ENCODE results near the gene VWA1. TPM values are rescaled to one million over a fixed set of nuclear protein-coding genes. Genes with fewer than 3 reads are reported as not detected.
"Not testable (repeated sequence)": the region's sequence is repeated elsewhere in the genome, so short reads cannot be mapped to it uniquely, and the experiment has no call there.

The VWA1 gene
- polyA plus RNA-seq, 1 donor: 92.3 TPM

DNA sequence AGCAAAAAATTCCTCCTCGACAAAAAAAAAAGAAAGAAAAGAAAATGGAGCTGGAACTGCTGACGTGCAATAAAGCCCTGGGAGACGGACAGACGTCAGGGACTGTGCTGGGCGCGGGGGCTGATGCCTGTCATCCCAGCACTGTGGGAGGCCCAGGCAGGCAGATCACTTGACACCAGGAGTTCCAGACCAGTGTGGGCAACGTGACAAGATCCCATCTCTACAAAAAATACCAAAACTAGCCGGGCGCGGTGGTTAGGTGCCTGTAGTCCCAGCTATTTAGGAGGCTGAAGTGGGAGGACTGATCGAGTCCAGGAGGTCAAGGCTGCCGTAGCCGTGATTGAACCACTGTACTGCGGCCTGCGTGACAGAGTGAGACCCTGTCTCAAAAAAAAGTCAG is 10.8 kb upstream of the VWA1 start:
- Histone ChIP-seq H3K27ac (ENCODE audit: low read length) (no peak overlapping the region), H3K4me3 (ENCODE audit: low read length) (no peak overlapping the region), H3K36me3 (ENCODE audit: control insufficient read depth, insufficient read depth, low read length) (no peaks in the 10 kb centered on the region), H3K27me3 (ENCODE audit: control insufficient read depth, insufficient read depth, low read length) (peaks cover 12% of the 10 kb centered on the region), H3K9me3 (ENCODE audit: control insufficient read depth, low read depth, low read length) (peaks cover 4% of the 10 kb centered on the region), H3K4me1 (ENCODE audit: control insufficient read depth, insufficient read depth, low read length) (peaks cover 13% of the 10 kb centered on the region)
- WGBS (ENCODE audit: insufficient coverage, low lambda C conversion rate): no CpG with 5 or more reads among the region's 15 CpGs
- DNase-seq: no peak

DNA sequence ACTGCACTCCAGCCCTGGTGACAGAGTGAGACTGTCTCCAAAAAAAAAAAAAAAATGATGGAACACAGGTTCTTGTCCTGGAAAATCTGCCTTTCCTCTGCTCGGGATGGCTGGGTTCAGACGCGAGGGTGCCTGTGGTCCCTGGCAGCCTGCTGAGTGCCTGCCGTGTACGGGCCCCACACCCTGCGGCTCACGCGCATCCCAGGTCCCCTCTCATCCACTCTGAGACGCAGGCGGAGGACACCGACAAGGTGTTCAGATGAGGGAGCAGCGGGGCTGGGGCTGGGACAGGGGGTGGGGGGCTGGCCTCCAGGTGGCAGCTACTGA is 10.1 kb upstream of the VWA1 start:
- no CpG with 5 or more reads among the region's 12 CpGs for WGBS (ENCODE audit: insufficient coverage, low lambda C conversion rate)
- no peak for DNase-seq
- H3K27me3 ChIP-seq (ENCODE audit: control insufficient read depth, insufficient read depth, low read length): peaks cover 10% of the 10 kb centered on the region

DNA sequence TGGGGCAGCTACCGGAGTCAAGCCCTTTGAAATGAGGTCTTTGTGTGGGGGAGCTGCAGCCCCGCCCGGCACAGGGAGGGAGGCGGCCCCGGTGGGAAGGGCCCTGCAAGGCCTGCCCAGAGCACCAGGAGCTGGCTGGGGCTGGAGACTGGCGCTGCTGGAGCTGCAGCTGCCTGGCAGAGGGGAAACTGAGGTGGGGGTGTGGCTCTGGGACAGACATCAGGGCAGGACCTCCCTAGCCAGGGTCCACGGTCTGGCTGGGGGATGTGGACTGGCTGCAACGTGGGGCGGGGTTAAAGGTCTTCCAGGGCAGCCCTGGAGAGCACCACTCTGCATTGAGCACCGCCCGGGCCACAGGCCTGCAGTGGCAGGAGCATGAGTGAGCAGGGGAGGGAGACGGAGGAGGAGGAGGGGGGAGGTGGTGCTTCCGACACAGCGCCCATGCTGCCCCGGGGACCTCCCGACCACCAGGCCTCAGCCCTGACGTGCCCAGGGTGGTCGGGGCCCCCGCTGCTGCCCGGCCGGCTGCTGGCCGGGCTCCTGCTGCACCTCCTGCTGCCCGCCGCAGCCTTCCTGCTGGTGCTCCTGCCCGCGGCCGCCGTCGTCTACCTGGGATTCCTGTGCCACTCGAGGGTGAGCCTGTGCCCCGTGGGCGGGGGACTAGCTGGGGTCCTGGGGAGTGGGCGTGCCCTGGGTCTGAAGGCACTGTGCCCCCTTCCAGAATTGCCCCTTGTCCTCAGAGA is 9.6 kb upstream of the VWA1 start:
- no peak for DNase-seq
- Histone ChIP-seq H3K27ac (ENCODE audit: low read length) (no peak overlapping the region), H3K4me1 (ENCODE audit: control insufficient read depth, insufficient read depth, low read length) (peaks cover 25% of the 10 kb centered on the region), H3K9me3 (ENCODE audit: control insufficient read depth, low read depth, low read length) (peaks cover 4% of the 10 kb centered on the region), H3K4me3 (ENCODE audit: low read length) (no peak overlapping the region), H3K36me3 (ENCODE audit: control insufficient read depth, insufficient read depth, low read length) (no peaks in the 10 kb centered on the region), H3K27me3 (ENCODE audit: control insufficient read depth, insufficient read depth, low read length) (peaks cover 7% of the 10 kb centered on the region)
- WGBS (ENCODE audit: insufficient coverage, low lambda C conversion rate): no CpG with 5 or more reads among the region's 33 CpGs

More for the DNA sequence above, 10.1 kb upstream of the VWA1 start:
- Histone ChIP-seq H3K36me3 (ENCODE audit: control insufficient read depth, insufficient read depth, low read length) (no peaks in the 10 kb centered on the region), H3K27ac (ENCODE audit: low read length) (no peak overlapping the region), H3K9me3 (ENCODE audit: control insufficient read depth, low read depth, low read length) (peaks cover 4% of the 10 kb centered on the region), H3K4me3 (ENCODE audit: low read length) (no peak overlapping the region), H3K4me1 (ENCODE audit: control insufficient read depth, insufficient read depth, low read length) (peaks cover 20% of the 10 kb centered on the region)

DNA sequence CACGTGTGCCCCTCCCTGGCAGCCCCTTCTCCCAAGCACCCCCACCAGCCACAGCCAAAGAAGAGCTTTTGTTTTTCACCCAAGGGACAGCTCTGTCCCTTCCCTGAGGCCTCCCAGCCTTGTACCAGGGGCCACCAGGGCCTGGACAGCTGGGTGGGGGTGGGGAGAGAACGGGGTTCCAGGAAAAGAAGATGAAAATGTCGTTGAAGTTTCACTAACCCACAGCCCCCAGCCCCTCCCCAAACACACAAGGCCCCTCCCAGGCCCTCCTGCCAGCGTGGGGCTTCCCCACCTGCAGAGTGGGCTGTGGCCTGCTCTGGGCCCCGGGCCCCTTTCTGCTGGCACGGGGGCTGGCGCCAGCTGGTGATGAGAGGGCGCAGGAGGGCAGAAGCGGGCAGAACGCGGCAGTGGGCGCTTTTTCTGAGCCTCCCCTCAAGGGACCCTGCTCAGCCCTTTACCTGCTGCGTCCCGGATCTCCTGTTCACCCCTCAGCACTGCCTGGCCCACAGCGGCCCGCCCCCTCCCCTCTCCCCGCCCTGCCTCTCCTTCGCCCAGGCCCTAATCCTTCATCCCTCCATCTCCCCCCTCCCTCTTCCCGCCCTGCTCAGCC is 8.9 kb upstream of the VWA1 start:
- Histone ChIP-seq H3K4me3 (ENCODE audit: low read length) (no peak overlapping the region), H3K36me3 (ENCODE audit: control insufficient read depth, insufficient read depth, low read length) (no peaks in the 10 kb centered on the region), H3K27me3 (ENCODE audit: control insufficient read depth, insufficient read depth, low read length) (peaks cover under 1% of the 10 kb centered on the region), H3K4me1 (ENCODE audit: control insufficient read depth, insufficient read depth, low read length) (peaks cover 31% of the 10 kb centered on the region), H3K27ac (ENCODE audit: low read length) (no peak overlapping the region), H3K9me3 (ENCODE audit: control insufficient read depth, low read depth, low read length) (peaks cover 4% of the 10 kb centered on the region)
- no peak for DNase-seq
- no CpG with 5 or more reads among the region's 19 CpGs for WGBS (ENCODE audit: insufficient coverage, low lambda C conversion rate)

DNA sequence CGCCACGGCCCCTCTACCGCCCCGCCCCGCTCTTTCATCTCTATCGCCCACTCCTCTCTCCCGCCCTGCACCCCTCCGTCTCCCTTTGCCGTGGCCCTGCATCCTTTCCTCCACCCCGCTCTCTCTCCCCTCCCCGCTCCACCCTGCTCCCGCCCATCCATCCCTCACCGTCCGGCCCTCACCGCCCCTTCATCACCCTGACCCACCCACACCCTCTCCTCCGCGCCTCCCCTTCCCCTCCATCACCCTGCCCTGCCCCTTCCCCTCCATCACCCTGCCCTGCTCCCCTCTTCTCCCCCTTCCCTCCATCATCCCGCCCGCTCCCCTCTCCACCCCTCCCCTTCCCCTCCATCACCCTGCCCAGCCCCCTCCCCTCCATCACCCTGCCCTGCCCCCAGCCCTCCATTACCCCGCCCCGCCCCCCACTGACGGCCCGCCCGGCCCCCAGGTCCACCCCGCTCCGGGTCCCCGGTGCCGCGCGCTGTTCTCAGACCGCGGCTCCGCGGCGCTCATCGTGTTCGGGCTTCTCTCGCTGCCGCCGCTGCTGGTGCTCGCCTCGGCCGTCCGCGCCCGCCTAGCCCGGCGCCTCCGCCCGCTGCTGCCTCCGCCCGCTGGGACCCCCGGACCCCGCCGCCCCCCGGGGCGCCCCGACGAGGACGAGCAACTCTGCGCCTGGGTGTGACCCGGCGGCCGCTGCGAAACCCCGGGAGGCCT is 8.2 kb upstream of the VWA1 start:
- peaks cover 4% of the 10 kb centered on the region for H3K9me3 ChIP-seq (ENCODE audit: control insufficient read depth, low read depth, low read length)
- H3K27me3 ChIP-seq (ENCODE audit: control insufficient read depth, insufficient read depth, low read length): no peaks in the 10 kb centered on the region
- peaks cover 38% of the 10 kb centered on the region for H3K4me1 ChIP-seq (ENCODE audit: control insufficient read depth, insufficient read depth, low read length)
- H3K4me3 ChIP-seq (ENCODE audit: low read length): no peak overlapping the region
- no peaks in the 10 kb centered on the region for H3K36me3 ChIP-seq (ENCODE audit: control insufficient read depth, insufficient read depth, low read length)
- 27% methylated on average over 3 of the region's 66 CpGs for WGBS (ENCODE audit: insufficient coverage, low lambda C conversion rate)
- peak in 1 of 2 donors; percentile 24 for DNase-seq
- H3K27ac ChIP-seq (ENCODE audit: low read length): no peak overlapping the region

DNA sequence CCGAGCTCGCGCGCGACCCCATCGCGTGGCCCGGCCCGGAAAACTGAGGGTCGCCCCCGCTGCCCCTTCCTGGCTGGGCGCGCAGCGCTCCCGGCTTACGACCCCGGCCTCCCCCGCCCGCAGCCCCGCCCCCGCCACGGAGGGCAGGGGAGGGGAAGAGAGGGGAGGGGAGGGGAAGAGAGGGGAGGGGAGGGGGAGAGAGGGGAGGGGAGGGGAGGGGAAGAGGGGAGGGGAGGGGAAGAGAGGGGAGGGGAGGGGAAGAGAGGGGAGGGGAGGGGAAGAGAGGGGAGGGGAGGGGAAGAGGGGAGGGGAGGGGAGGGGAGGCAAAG is 7.7 kb upstream of the VWA1 start:
- H3K27me3 ChIP-seq (ENCODE audit: control insufficient read depth, insufficient read depth, low read length): no peaks in the 10 kb centered on the region
- no peaks in the 10 kb centered on the region for H3K36me3 ChIP-seq (ENCODE audit: control insufficient read depth, insufficient read depth, low read length)
- no peak for DNase-seq
- H3K4me1 ChIP-seq (ENCODE audit: control insufficient read depth, insufficient read depth, low read length): peaks cover 43% of the 10 kb centered on the region
- H3K27ac ChIP-seq (ENCODE audit: low read length): no peak overlapping the region
- no peak overlapping the region for H3K4me3 ChIP-seq (ENCODE audit: low read length)
- peaks cover 4% of the 10 kb centered on the region for H3K9me3 ChIP-seq (ENCODE audit: control insufficient read depth, low read depth, low read length)
- WGBS (ENCODE audit: insufficient coverage, low lambda C conversion rate): no CpG with 5 or more reads among the region's 22 CpGs

DNA sequence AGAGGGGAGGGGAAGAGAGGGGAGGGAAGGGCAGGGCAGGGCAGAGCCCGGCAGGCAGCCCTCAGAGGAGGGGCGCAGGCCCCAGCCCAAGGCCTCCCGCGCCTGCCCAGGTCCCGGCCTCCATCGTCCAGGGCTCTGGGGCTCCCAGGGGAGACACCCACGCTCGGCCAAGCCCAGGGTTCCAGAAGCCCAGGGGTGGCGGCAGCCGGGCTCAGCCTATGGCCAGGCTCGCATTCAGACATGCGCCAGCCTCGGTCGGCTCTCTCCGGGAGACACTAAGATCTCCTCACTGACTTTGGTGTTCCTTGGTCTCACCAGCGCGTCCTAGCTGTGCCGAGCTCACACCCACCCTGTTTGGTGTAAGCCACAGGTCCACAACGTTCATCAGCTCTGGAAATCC is 7.3 kb upstream of the VWA1 start:
- no peak overlapping the region for H3K27ac ChIP-seq (ENCODE audit: low read length)
- DNase-seq: no peak
- no peak overlapping the region for H3K4me3 ChIP-seq (ENCODE audit: low read length)
- H3K27me3 ChIP-seq (ENCODE audit: control insufficient read depth, insufficient read depth, low read length): no peaks in the 10 kb centered on the region
- H3K36me3 ChIP-seq (ENCODE audit: control insufficient read depth, insufficient read depth, low read length): no peaks in the 10 kb centered on the region
- 100% methylated on average over 1 of the region's 19 CpGs for WGBS (ENCODE audit: insufficient coverage, low lambda C conversion rate)
- peaks cover 47% of the 10 kb centered on the region for H3K4me1 ChIP-seq (ENCODE audit: control insufficient read depth, insufficient read depth, low read length)
- peaks cover 4% of the 10 kb centered on the region for H3K9me3 ChIP-seq (ENCODE audit: control insufficient read depth, low read depth, low read length)

DNA sequence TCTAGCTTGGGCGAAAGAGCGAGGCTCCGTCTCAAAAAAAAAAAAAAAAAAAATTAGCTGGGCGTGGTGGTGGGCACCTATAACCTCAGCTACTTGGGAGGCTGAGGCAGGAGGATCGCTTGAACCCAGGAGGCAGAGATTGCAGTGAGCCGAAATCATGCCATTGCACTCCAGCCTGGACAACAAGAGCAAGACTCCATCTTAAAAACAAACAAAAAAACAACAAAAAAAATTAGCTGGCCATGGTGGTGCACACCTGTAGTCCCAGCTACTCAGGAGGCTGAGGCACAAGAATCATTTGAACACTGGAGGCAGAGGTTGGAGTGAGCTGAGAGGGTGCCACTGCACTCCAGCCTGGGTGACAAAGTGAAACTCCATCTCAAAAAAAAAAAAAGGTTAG is 6.5 kb upstream of the VWA1 start:
- not testable (repeated sequence) for DNase-seq; H3K36me3 ChIP-seq (ENCODE audit: control insufficient read depth, insufficient read depth, low read length); H3K4me3 ChIP-seq (ENCODE audit: low read length); H3K27ac ChIP-seq (ENCODE audit: low read length); H3K9me3 ChIP-seq (ENCODE audit: control insufficient read depth, low read depth, low read length); H3K27me3 ChIP-seq (ENCODE audit: control insufficient read depth, insufficient read depth, low read length)
- WGBS (ENCODE audit: insufficient coverage, low lambda C conversion rate): no CpG with 5 or more reads among the region's 6 CpGs
- H3K4me1 ChIP-seq (ENCODE audit: control insufficient read depth, insufficient read depth, low read length): peaks cover 55% of the 10 kb centered on the region

DNA sequence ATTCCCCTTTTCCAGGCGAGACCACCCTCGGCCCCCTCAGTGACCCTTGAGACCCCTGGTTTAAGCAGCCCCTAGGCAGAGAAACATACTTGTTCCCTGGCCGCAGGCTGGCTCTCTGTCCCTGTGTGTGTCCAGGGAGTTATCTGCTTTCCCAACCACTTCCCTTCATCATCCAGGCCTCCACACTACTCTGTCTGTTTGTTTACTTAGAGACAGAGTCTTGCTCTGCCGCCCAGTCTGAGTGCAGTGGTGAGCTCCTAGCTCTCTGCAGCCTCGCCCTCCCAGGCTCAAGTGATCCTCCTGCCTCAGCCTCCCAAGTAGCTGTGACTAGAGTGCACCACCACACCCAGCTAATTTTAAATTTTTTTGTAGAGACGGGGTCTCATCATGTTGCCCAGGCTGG is 5.8 kb upstream of the VWA1 start:
- H3K9me3 ChIP-seq (ENCODE audit: control insufficient read depth, low read depth, low read length): peaks cover 14% of the 10 kb centered on the region
- H3K27me3 ChIP-seq (ENCODE audit: control insufficient read depth, insufficient read depth, low read length): no peaks in the 10 kb centered on the region
- H3K4me3 ChIP-seq (ENCODE audit: low read length): peak overlapping the region; percentile 32
- peaks cover 62% of the 10 kb centered on the region for H3K4me1 ChIP-seq (ENCODE audit: control insufficient read depth, insufficient read depth, low read length)
- H3K36me3 ChIP-seq (ENCODE audit: control insufficient read depth, insufficient read depth, low read length): no peaks in the 10 kb centered on the region
- peak in 1 of 2 donors; percentile 32 for DNase-seq
- WGBS (ENCODE audit: insufficient coverage, low lambda C conversion rate): no CpG with 5 or more reads among the region's 6 CpGs
- peak overlapping the region; percentile 91 for H3K27ac ChIP-seq (ENCODE audit: low read length)

DNA sequence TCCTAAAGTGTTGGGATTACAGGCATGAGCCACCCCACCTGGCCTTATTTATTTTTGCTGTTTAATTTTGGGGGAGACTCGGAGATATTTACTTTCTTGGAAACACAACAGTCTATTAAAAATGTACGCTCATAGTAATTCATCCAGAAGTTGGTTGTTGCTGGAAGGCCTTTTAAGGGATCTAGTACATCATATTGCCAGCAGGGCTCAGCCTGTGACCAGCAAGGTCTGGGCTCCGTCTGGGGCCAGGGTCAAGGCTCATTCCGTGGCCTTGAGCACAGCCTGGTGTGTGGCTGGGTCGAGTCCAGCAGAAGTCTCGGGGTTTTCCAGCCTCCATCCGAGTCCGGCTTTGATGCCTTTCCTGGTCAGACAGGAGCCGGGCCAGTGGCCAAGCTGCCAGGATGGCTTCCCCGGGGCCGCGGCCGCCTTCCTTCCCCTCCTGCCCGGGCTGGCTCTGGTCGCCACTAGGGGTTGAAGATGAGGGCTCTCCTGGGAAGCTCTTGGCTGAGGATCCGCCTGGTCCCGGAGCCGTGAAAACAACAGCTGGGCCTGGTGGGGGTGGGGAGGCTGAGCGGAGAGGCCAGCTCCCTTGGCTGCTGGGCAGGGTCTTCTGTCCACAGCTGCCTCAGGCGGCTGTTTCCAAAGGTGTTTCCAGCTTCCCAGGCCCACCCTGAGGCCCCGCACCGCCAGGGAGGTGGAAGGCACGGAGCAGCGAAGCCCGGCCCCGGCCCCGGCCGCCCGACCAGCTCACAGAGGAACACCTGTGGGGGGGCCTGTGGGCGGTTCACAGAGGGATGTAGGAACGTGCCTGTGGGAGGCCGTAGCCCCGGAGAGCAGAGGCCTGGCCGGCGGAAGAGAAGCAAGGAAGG is 5.1 kb upstream of the VWA1 start:
- peak in 1 of 2 donors; percentile 85 for DNase-seq
- no peaks in the 10 kb centered on the region for H3K27me3 ChIP-seq (ENCODE audit: control insufficient read depth, insufficient read depth, low read length)

More for the DNA sequence above, 5.1 kb upstream of the VWA1 start:
- H3K36me3 ChIP-seq (ENCODE audit: control insufficient read depth, insufficient read depth, low read length): no peaks in the 10 kb centered on the region
- H3K4me1 ChIP-seq (ENCODE audit: control insufficient read depth, insufficient read depth, low read length): peaks cover 69% of the 10 kb centered on the region
- H3K4me3 ChIP-seq (ENCODE audit: low read length): peak overlapping the region; percentile 32
- H3K27ac ChIP-seq (ENCODE audit: low read length): peak overlapping the region; percentile 91
- WGBS (ENCODE audit: insufficient coverage, low lambda C conversion rate): no CpG with 5 or more reads among the region's 35 CpGs
- H3K9me3 ChIP-seq (ENCODE audit: control insufficient read depth, low read depth, low read length): peaks cover 17% of the 10 kb centered on the region
